ENCODE results near the gene ANKRD17. TPM values are rescaled to one million over a fixed set of nuclear protein-coding genes. Genes with fewer than 3 reads are reported as not detected.

The ANKRD17 gene
- polyA plus RNA-seq, 1 donor from 2014 or later: 30.4 TPM

- Histone ChIP-seq H3K9me3 (ENCODE audit: low read length) (no peaks in the 10 kb centered on the region), H3K36me3 (ENCODE audit: insufficient read depth, low read length) (no peaks in the 10 kb centered on the region), H3K4me3 (ENCODE audit: low read length) (no peak overlapping the region), H3K9ac (ENCODE audit: low read length) (no peak overlapping the region), H3F3A (ENCODE audit: insufficient read depth, low read length, poor library complexity, severe bottlenecking) (no peaks in the 10 kb centered on the region), H2AFZ (ENCODE audit: low read depth, low read length) (no peak overlapping the region), H3K9me2 (ENCODE audit: insufficient read depth, low read length) (no peaks in the 10 kb centered on the region), H3K27ac (ENCODE audit: low read length) (no peak overlapping the region), H4K20me1 (ENCODE audit: insufficient read depth) (no peaks in the 10 kb centered on the region), H3K79me2 (replicated peaks; ENCODE audit: insufficient read depth, low read length) (peaks cover 59% of the 10 kb centered on the region), H3K4me2 (ENCODE audit: low read length) (no peak overlapping the region), H3K27me3 (ENCODE audit: insufficient read depth, low read depth, low read length) (no peaks in the 10 kb centered on the region)
- TF ChIP-seq EP300 (conservative IDR thresholded peaks at IDR 0.05; ENCODE audit: poor library complexity, severe bottlenecking) (no peak), CTCF (IDR thresholded peaks at IDR 0.05; ENCODE audit: poor library complexity, severe bottlenecking) (no peak), REST (IDR thresholded peaks at IDR 0.05; ENCODE audit: borderline replicate concordance) (no peak), RAD21 (conservative IDR thresholded peaks at IDR 0.05) (no peak)
Observed at GRCh38 chr4:73237044-73237443, 21.6 kb downstream of the ANKRD17 start.

- TF ChIP-seq TAF1 (IDR thresholded peaks at IDR 0.05; ENCODE audit: low read depth) (no peak), REST (IDR thresholded peaks at IDR 0.05; ENCODE audit: borderline replicate concordance) (no peak), POLR2AphosphoS5 (IDR thresholded peaks at IDR 0.05) (no peak), CTCF (IDR thresholded peaks at IDR 0.05; ENCODE audit: poor library complexity, severe bottlenecking) (no peak), SMC3 (conservative IDR thresholded peaks at IDR 0.05; ENCODE audit: poor library complexity) (no peak), EZH2 (IDR thresholded peaks at IDR 0.05; ENCODE audit: borderline replicate concordance, insufficient read depth, low read length, poor library complexity, severe bottlenecking) (no peak), MXI1 (conservative IDR thresholded peaks at IDR 0.05; ENCODE audit: poor library complexity, severe bottlenecking) (no peak), EP300 (conservative IDR thresholded peaks at IDR 0.05; ENCODE audit: poor library complexity, severe bottlenecking) (no peak), RAD21 (conservative IDR thresholded peaks at IDR 0.05) (no peak)
- H3K79me2 ChIP-seq (replicated peaks; ENCODE audit: insufficient read depth, low read length): peaks cover 52% of the 10 kb centered on the region
- H3K9ac ChIP-seq (ENCODE audit: low read length): no peak overlapping the region
- H3K27me3 ChIP-seq (ENCODE audit: insufficient read depth, low read depth, low read length): no peaks in the 10 kb centered on the region
- no peaks in the 10 kb centered on the region for H3K9me2 ChIP-seq (ENCODE audit: insufficient read depth, low read length)
- no peak overlapping the region for H3K27ac ChIP-seq (ENCODE audit: low read length)
- H3K9me3 ChIP-seq (ENCODE audit: low read length): no peaks in the 10 kb centered on the region
- H3K4me3 ChIP-seq (ENCODE audit: low read length): no peak overlapping the region
- no peak overlapping the region for H2AFZ ChIP-seq (ENCODE audit: low read depth, low read length)
- no peaks in the 10 kb centered on the region for H3K36me3 ChIP-seq (ENCODE audit: insufficient read depth, low read length)
- H4K20me1 ChIP-seq (ENCODE audit: insufficient read depth): no peaks in the 10 kb centered on the region
- H3F3A ChIP-seq (ENCODE audit: insufficient read depth, low read length, poor library complexity, severe bottlenecking): no peaks in the 10 kb centered on the region
- no peak overlapping the region for H3K4me2 ChIP-seq (ENCODE audit: low read length)
Observed at GRCh38 chr4:73236151-73236550, 22.4 kb downstream of the ANKRD17 start.
